ENCODE measurements around the gene KRT38.
"Not testable (repeated sequence)": the region's sequence is repeated elsewhere in the genome, so short reads cannot be mapped to it uniquely, and the experiment has no call there.

KRT38 gene

DNA sequence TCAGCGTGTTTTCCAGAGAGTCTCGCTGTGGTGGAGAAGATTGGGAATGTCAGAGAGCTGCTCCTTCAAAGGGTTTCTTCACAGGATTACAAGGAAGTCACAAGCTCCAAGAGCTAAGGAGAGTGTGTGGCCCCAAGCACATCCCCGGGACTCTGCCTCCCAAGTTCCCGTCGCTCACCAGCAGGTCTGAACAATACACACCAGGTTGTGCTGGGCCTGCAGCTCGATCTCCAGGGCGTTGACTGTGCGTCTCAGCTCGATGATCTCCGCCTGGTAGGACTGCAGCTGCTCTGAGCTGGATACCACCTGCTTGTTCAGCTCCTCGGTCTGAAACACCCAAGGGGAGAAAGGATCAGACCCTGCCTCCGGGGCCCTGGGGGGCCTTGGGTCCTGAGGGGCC, 45.7 kb downstream of the KRT38 start:
- not testable (repeated sequence) for DNase-seq (ENCODE audit: low spot score)

DNA sequence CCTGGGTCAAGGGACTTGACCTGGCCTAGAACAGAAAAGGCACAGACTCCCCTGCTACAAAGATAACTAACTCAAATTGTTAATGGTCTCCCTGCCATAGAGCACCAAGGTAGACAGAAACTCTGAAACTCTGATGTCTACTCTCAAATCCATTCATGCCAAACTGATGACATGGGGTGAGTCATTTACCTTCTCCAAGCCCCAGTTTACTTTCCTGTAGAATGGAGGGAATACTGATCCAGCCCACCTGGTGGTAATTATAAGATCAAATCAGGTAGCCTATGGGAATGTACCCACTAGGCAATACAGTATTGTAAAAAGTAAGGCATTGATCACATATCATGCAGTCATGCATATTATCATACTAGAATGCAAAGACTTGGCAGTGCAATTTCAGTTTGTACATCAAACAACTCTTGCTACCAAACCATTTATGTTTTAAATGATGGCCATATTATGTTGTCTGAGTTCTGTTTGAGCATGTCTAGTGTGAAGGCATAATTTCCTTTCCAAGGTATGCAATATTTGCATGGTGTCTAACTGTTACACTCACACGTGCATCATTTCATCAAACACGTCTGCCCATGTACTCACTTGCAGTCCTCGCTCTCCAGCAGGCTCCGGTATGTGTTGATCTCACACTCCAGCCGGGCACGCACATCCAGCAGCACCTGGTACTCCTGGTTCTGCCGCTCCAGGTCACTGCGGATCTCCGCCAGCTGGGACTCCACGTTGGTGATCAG, 46.4 kb downstream of the KRT38 start:
- DNase-seq (ENCODE audit: low spot score) = no peak

DNA sequence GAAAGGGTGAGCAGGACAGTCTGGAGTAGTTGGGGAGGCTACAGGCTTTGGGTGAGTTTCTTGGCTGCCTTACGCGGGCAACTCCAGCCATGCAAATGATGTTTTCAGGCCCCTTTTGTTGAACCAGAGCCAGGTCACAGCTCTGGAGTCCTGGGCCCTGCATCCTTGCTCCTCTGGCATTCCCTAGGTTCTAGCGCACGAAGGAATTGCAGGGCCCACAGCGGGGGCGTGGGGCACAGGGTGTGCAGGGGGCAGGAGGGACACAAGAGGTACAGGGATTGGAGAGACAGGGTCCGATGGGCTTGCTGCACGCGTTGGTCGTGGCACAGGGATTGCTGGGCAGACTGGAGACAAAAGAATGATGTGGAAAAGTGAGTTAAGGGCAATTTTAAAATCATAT, 47.0 kb downstream of the KRT38 start:
- no peak for DNase-seq (ENCODE audit: low spot score)

DNA sequence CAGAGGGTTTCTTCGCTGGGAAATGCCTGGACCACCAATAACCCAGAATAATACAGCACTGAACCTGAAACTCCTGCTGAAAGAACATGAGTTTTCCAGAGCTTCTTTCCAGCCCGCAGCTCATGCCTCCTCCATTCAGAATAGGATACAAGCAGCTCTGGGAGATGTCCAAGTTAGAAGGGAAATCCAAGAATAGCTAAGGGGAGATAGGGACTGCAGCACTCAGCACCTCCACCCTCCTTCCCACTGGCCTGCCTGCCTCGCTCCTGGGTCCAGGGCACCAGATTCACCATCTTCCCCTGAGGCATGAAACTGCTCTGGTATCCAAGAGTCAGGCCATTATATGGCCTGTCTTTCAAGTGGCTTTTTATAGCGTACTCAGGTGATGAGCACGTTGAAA, 47.5 kb downstream of the KRT38 start:
- no peak for DNase-seq (ENCODE audit: low spot score)

DNA sequence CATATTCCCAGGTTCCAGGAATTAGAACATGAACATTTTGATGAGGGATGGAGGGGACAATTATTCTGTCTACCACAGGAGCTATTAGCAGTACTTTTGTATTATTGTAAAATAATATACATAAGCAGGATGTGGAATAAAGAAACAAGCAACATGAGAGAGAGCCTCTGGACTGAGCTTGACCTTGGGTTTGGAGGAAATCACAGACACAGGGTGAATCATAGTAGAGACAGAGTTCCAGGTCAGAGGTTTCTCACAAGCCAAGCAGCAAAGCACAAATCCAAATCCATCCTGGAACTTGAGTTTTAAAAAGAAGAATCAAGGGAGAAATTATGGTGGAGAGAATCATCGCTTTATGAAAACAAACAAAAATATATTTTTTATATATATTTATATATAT, 48.5 kb downstream of the KRT38 start:
- no peak for DNase-seq (ENCODE audit: low spot score)

DNA sequence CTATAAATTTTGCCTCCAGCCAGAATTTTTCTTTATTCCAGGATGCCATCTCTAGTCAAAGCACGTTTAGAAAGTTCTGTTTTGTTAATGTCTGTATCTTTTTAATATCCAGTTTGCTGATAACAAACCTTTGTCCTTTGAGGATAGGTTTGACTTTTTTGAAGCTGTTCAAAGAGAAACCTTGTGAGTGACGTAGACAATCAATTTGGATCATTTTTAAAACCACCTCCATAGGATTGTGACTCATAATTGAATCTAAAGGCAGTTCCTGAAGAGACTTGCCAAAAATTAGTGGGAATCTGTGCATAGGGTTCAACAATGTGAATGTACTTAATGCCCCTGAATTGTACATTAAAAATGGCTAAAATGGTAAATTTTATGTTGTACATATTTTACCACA, 49.2 kb downstream of the KRT38 start:
- no peak for DNase-seq (ENCODE audit: low spot score)

DNA sequence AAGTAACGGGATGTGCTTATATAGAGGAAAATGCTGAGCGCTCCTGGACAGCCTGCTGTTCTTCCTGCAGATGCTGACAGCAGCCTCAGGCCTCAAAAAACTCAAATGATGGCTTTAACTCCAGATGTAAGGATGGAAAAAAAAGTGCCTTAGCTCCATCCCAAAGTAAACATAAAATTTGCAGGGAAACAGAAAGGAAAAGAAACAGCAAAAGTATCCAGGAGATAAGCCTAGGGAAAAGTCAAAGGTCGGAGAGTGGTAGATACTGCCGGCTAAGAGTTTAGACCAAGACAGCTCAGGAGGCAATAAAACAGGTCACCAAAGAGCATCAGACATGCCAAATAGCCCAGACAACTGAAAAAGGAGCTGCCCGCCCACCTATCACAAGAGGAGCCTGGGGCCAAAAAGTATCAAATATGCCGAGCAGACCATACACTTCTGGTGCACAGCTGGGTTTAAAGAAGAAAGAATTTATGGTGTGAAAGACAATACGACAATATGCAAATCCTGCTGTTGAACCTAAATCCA, 50.3 kb downstream of the KRT38 start:
- no peak for DNase-seq (ENCODE audit: low spot score)

DNA sequence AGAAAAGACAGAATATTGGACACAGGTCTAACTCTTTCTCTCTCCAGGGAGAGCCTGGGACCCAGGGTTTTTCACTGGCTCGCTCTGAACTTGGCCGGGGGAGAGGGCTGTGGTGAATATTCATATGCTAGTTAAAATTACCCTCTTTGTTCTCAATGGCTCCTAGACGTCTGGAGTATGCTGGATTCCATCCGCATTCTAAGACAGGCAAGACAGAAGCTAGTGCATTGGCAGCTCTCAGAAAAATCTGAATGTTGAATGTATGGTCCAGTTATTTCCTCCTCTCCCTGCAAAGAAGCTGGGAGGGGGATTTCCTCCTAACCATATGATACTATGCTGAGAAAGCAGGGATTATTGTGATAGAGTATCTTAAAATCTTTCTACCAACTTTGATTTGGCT, 53.1 kb downstream of the KRT38 start:
- no peak for DNase-seq (ENCODE audit: low spot score)

DNA sequence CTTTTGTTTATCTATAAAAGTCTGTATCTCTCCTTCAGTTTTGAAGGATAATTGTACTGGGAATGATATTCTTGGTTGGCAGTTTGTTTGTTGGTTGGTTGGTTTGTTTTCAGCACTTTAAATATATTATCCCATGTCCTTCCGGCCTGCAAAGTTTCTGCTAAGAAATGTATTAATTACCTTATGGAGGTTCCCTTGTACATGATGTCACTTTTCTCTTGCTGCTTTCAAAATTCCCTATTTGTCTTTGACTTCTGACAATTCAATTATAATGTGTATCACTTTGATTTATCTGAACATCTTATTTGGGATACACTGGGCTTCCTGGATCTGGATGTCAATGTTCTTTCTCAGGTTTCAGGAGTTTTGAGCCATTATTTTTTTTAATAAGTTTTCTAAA, 54.6 kb downstream of the KRT38 start:
- DNase-seq (ENCODE audit: low spot score) = no peak
